ENCODE results near the gene SCD5.

Gene SCD5

GRCh38 chr4:82624819-82625218, 173.8 kb downstream of the SCD5 start:
- no peak for DNase-seq

GRCh38 chr4:82623121-82623683, 175.4 kb downstream of the SCD5 start:
- DNase-seq: no peak

DNA sequence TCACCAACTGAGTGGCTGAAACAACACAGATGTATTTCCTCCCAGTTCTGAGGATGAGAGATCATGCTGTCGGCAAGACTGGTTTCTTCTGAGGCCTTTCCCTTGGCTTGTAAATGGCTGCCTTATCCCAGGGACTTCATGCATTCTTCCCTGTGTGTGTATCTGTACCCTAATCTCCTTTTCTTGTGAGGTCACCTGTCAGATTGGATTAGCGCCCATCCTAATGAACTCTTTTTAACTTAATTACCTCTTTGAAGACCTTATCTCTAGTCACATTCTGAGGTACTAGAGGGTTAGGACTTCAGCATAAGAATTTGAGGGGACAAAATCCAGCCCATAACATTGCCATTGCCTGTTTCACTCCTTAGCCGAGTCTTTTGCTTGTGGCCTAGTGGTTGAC, 177.3 kb downstream of the SCD5 start:
- DNase-seq: no peak

DNA sequence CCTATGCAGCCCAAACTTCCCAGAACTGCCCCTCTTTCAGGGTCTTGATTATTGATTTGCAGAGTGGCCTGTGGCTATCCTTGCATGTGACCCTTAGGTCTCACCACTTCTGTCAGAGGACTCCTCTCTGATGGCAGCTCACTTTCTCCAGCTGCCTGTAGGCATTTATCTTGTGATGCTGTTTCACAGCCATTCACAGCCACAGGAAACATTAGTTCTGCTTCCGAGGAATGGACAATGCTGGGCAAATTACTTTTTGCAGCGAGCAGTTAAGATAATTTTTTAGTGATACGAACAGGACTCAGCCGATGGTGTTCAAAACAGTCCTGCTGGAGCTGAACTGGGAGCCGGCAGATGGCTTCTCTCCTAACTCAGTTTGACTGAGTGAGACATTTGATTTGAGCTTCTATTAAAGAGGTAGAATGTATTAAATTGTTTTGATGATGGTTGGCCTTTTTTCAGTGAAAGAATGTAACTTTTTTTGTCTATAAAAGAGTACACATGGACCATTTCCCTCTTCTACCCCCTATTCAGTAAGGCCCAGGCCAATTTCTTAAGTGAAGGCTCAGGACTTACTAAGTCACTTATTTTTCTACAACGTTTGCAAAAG, 178.4 kb downstream of the SCD5 start:
- DNase-seq: no peak

DNA sequence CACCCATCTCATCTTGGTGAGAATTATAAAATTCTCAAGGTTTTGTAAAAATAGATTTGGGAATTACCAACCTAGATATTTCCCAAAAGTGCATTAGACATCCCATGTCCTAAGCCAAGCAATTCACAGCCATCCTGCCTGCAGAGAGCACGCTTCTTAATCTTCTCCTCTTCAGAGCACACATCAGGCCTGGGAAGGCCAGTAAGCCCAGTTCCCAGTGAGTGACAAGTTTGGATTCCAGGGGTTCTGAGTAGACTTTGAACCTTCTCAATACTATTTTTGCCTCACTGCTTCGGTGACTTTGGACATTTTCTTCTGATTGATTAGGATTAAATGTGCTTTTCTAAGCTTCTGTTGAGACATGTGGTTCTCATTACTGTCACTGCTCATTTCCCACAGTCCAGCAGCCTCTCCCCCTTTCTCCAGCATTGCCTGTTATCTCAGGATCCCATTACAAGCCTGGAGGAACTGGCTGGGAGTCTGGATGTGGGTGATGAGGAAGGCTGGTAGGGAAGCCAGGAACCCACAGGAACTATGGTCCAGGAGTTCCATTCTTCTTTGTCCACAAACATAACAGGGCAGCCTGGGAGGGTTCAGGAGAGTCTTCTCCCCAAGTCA, 180.4 kb downstream of the SCD5 start:
- DNase-seq: no peak

GRCh38 chr4:82614838-82615449, 183.7 kb downstream of the SCD5 start:
- DNase-seq: no peak

GRCh38 chr4:82613121-82613520, 185.5 kb downstream of the SCD5 start:
- DNase-seq: no peak

- no peak for DNase-seq
These were observed 186.6 kb downstream of the SCD5 start for GRCh38 chr4:82611982-82612381.

GRCh38 chr4:82611527-82611926, 187.1 kb downstream of the SCD5 start:
- no peak for DNase-seq

DNA sequence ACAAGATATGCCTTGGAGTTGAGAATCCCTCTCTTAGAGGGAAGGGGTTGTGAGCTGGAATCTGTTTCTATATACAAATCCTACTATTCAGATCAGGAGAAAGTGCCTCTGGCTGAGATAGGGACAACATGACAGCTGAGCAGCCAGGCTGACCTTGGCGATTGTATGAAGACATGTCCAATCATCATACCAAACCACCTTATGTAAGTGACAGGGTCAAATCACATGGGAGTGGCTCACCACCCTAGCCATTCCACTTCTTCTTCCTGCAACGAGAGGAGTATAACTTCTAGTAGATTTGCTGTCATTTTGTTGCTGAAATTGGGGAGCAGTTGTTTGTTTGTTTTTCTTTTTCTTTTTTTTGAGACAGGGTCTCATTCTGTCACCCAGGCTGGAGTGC, 188.6 kb downstream of the SCD5 start:
- no peak for DNase-seq

DNA sequence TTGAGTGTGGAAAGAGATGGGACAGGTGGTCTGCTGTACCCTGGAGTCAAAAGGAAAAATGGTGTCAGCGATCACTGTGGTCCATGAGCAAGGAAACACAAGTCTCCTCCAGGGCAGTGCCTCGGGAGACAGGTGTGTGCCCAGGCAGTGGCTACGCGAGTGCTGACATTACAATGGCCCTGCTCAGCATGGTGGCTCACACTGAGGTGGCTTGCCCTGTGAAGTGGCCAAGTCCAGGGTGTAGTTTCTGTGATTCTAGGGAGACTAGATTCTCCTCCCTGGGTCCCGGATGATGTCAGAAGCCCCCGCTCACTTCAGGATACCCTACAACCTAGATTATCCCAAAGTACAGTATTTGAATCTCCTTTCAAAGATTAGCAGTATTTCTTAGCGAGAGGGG, 192.0 kb downstream of the SCD5 start:
- no peak for DNase-seq

DNA sequence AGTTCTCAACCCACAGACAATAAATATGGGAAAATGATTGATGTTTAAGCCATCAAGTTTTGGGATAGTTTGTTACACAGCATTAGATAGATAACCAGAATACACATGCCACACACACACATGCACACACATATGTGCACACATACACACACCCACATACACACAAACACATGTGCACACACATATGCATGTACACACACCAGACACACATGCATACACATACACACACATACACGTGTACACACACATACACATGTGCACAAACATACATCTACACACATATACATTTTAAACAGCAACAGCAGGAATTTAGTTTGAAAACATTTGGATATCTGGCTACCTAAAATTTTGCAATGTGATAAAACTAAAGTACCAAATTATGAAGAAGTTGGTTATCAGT, 194.1 kb downstream of the SCD5 start:
- DNase-seq: no peak

DNA sequence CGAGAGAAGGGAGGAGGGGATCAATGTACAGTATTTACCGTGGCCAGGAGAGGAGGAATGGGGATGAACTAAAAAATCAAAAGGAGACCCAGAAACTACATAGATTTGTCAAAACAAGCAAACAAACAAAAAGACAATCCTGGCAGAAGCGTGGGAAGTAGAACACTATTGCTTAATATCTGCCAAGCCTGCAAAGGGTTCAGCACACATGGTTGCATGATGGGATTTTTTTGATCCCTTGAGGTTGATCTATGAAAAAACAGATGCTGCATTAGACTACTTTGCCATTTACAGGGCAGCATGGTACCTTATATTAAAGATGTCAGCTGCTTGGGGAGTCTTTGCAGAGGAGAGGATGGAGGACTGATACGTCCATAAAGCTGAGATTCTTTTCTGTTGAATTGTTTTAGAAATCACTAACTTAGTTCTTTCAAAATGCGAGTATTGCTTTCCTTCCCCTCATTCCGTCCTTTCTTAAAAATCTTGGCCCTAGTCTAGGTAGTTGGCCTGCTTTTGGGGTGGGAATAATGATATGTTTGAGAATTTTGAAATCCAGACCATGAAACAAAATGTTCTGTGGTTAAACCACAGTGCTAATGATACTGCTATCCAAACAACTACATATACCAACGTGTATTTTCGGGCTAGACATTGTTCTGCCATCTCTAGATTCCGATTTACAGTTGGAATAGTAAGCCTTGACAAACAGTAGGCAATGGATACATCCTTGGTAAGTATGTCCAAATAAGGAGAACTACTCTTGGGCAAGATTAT, 197.2 kb downstream of the SCD5 start:
- DNase-seq: no peak

GRCh38 chr4:82599336-82599735, 199.3 kb downstream of the SCD5 start:
- no peak for DNase-seq

- DNase-seq: no peak
These were observed 204.1 kb downstream of the SCD5 start for GRCh38 chr4:82594456-82594855.

DNA sequence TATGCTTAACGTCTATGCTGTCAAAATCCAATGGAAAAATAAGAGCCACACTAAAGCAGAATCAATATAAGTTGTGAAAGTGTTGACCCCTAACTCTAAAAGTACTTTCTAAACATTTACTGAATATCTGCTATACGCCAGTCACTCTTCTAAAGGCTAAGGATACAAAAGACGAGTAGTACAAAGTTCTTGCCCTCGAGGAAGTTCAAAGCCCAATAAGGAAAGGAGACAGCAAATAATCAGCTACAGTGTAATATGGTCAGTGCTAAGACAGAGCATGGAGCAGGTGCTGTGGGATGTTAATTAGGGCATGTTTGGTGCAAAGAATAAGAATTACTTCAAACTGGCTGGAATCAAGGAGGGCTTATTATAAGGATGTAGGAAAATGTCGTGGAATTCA, 205.2 kb downstream of the SCD5 start:
- DNase-seq: no peak

GRCh38 chr4:82592639-82593038, 206.0 kb downstream of the SCD5 start:
- no peak for DNase-seq

DNA sequence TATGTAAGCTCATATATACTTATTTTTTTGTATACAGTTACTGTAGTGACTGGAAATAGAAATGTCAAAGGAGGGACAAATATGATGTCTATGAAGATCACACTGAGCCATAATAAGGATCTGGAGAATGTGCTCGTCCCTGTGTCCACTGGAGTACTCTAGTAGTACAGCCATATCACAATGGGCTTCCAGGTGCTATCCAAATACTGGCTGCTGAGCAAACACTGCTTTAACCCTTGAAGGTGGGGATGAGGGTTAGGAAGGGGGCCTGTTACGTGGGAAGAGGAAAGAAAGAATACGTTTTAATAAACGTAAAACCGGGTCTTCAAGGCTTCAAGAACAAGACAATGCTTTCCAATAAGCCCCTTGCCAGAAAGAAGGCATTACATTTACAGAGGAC, 207.0 kb downstream of the SCD5 start:
- no peak for DNase-seq

GRCh38 chr4:82589756-82590155, 208.8 kb downstream of the SCD5 start:
- no peak for DNase-seq

DNA sequence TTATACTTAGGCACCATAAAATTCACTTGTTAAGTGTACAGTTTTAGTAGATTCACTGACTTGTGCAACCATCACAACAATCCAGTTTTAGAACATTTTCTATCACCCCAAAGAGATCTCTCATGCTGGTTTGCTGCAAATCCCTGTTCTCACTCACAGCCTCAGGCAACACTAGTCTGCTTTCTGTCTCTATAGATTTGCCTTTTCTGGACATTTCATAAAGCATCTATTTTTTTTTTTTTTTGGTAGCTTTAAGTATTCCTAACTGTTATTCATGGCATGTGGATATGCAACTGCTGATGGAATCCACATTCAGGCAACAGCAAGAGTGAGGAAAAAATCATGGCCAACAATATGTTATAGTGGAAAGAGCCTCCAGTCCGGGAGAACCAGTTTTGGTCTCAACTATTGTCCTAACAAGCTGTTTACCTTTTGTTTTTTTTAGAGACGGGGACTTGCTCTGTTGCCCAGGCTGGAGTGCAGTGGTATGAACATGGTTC, 209.8 kb downstream of the SCD5 start:
- DNase-seq: no peak

DNA sequence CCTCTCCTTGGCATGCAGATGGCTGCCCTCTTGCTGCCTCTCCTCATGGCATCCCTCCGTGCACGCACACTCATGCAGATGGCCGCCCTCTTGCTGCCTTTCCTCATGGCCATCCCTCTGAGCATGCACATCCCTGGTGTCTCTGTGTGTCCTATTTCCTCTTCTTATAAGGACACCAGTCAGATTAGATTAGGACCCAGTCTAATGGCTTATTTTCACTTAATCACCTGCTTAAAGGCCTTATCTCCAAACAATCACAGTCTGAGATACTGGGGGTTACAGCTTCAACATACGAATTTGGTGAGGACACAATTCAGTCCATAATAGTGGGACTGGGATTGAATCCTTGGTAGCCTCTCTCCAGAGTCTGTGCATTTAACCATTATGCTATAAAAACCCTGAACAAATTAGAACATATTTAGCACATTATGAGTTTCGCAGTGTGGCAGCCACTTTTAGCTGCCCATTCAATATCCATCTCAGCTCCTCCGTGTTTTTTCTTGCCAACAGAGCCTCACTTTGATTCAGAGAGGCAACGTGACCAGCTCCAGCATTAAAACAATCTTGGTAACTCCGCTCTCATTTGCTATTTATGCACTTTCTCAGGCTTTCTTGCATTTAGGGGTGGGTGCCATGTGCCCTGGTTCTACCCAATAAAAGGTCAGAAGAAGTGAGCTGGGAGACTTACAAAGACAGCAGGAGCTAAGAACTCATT, 210.6 kb downstream of the SCD5 start:
- no peak for DNase-seq

DNA sequence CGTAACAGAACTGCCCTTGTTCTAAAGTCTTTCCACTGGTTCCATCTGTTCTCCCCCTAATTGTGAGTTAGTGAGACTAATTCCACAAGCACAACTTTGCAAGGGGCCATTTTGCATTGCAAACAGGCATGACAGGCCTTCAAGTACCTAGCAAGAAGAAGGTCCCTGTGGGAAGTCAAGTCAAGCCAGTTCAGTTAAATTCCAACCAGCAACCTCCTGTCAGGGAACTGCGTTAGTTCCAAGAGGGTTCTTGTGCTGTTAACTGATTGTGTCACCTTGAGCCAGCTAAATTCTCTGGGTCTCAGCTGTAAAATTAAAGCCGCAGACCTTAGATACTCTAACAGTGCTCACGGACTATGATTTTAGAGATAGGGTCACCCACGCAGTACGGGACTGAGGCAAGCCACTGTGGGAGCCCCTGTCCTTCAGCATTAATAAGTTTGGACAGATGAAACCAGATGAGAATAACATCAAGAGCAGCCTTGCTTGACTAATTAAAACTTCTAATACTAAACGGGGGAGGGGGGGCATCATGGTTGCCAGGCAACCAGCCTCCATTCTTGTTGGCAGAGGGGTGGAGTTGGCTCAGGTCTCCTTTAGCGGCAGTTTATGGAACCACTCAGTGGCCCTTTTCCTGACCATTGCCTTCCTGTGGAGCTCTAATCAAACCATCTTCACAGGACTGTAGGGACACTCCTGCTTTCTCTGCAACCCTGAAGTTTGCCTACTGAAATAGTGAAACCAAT, 212.7 kb downstream of the SCD5 start:
- no peak for DNase-seq
